ENCODE data around the gene RNF208. TPM values are rescaled to one million over a fixed set of nuclear protein-coding genes. Genes with fewer than 3 reads are reported as not detected.
A peak's percentile ranks its signal among the peaks of the same experiment; 100 is the strongest.

Gene RNF208
- total and polyA plus RNA-seq, 10 of the 15 experiments (the other 5 are each of a cell fraction or from before 2014, with no cell fraction given), result 0.06 to 10.7 (median 0.77) TPM

DNA sequence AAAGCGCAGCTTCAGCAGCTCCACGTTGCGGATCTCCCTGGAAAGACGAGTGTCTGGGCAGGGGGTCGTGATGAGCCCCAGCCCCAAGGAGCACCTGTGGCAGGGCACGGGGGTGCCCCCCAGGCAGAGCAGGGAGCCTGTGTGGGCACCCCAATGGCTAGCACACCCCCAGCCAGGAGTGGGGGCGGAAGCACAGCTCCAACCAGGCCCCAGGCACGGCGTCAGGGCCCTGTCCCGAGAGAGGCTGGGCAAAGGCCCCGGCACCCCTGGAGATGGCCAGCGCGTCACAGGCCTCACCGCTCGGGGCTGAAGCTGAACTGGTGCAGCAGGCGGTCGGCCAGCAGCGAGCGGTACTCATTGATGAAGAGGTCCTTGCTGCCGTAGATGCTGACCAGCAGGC, 41.5 kb downstream of the RNF208 start:
- ChIA-PET POLR2A (no interaction called here), RAD21 (ENCODE audit: unreplicated experiment) (interaction anchor here (0.5 kb wide), 1 partner anchor 53 kb away, joined by 3 read pairs; no protein-coding TSS in a partner anchor), SMC1A (ENCODE audit: uncharacterized antibody, unreplicated experiment) (interaction anchor here (0.9 kb wide), 1 partner anchor 9 kb away, joined by 3 read pairs; no protein-coding TSS in a partner anchor), CTCF (no interaction called here)
- no peak for DNase-seq (ENCODE audit: low read depth, low spot score)
- Histone ChIP-seq H4K20me1 (ENCODE audit: control insufficient read depth, insufficient read depth) (no peaks in the 10 kb centered on the region), H3K4me2 (ENCODE audit: control insufficient read depth, insufficient read depth) (no peak overlapping the region), H3K9ac (ENCODE audit: control insufficient read depth, insufficient read depth, low read length) (no peak overlapping the region), H3K4me3 (no peak overlapping the region), H3K4me1 (ENCODE audit: control insufficient read depth, insufficient read depth, low read length) (no peaks in the 10 kb centered on the region), H3K27me3 (replicated peaks in 1 of 2; ENCODE audit: control insufficient read depth in 2 of 2, insufficient read depth in 2 of 2, low read length in 1 of 2) (no peaks in the 10 kb centered on the region), H3K79me2 (ENCODE audit: control insufficient read depth, insufficient read depth, low read length) (no peaks in the 10 kb centered on the region), H3K9me3 (replicated peaks; ENCODE audit: control insufficient read depth, insufficient read depth, low read length) (no peaks in the 10 kb centered on the region), H3K27ac (ENCODE audit: control insufficient read depth, insufficient read depth) (no peak overlapping the region), H3K36me3 (ENCODE audit: control insufficient read depth in 2 of 2, insufficient read depth in 2 of 2, low read length in 1 of 2) (peaks cover 7 to 28% of the 10 kb centered on the region in 2 experiments), H2AFZ (ENCODE audit: control insufficient read depth, low read depth, low read length) (no peak overlapping the region)
- no peak for TF ChIP-seq CREM (IDR thresholded peaks at IDR 0.05; ENCODE audit: low read depth)
- no peak for TF ChIP-seq JUNB (IDR thresholded peaks at IDR 0.05)
- TF ChIP-seq HDGF (IDR thresholded peaks at IDR 0.05), result no peak
- no peak for TF ChIP-seq POLR2AphosphoS5 (IDR thresholded peaks at IDR 0.05; ENCODE audit: low read length)
- TF ChIP-seq TCF3 (IDR thresholded peaks at IDR 0.05; ENCODE audit: borderline replicate concordance, insufficient read depth, low read depth, low read length), result no peak
- TF ChIP-seq SMC3 (IDR thresholded peaks at IDR 0.05; ENCODE audit: borderline replicate concordance, low read length), result no peak
- no peak for TF ChIP-seq MXI1 (IDR thresholded peaks at IDR 0.05; ENCODE audit: low read depth, low read length)
- no peak for TF ChIP-seq RCOR1 (conservative IDR thresholded peaks at IDR 0.05; ENCODE audit: low read depth, low read length)
- in situ Hi-C loops (cut with MboI) (no loop called here), intact Hi-C loops (cut with micrococcal nuclease; ENCODE audit: unreplicated experiment) (no loop called here)
- FAIRE-seq, result no peak
- 92% methylated on average over 16 of the region's 20 CpGs for WGBS (ENCODE audit: insufficient coverage, insufficient replicate concordance, low lambda C conversion rate, missing lambda C conversion rate)
- ATAC-seq, result no peak
- BruUV-seq (replicated peaks), result no TSS peak

DNA sequence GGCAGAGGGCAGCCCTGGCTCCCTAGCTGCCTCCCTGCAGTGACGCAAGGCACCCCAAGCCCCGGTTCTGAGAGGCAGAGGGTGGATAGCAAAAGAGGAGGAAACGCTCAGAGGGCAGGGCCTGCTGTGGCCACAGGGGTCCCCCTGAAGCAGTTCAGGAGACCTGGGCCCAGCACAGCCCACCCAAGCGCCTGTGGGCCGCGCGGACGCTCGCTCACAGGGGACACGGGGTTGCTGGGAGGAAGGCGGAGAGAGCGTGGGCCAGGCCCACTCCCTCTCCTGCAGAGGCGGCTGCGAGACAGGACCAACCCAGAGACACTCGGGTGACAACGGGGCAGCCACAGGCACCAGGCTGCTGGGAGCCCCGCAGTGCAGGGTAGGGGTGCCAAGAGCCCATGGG, 42.3 kb downstream of the RNF208 start:
- Histone ChIP-seq H3K27me3 (replicated peaks in 1 of 2; ENCODE audit: control insufficient read depth in 2 of 2, insufficient read depth in 2 of 2, low read length in 1 of 2) (no peaks in the 10 kb centered on the region), H4K20me1 (ENCODE audit: control insufficient read depth, insufficient read depth) (no peaks in the 10 kb centered on the region), H3K36me3 (ENCODE audit: control insufficient read depth in 2 of 2, insufficient read depth in 2 of 2, low read length in 1 of 2) (peaks cover 7 to 26% of the 10 kb centered on the region in 2 experiments), H3K4me3 (no peak overlapping the region), H3K4me2 (ENCODE audit: control insufficient read depth, insufficient read depth) (no peak overlapping the region), H2AFZ (ENCODE audit: control insufficient read depth, low read depth, low read length) (no peak overlapping the region), H3K27ac (ENCODE audit: control insufficient read depth, insufficient read depth) (no peak overlapping the region), H3K9me3 (replicated peaks; ENCODE audit: control insufficient read depth, insufficient read depth, low read length) (no peaks in the 10 kb centered on the region), H3K4me1 (ENCODE audit: control insufficient read depth, insufficient read depth, low read length) (no peaks in the 10 kb centered on the region), H3K9ac (ENCODE audit: control insufficient read depth, insufficient read depth, low read length) (no peak overlapping the region), H3K79me2 (ENCODE audit: control insufficient read depth, insufficient read depth, low read length) (no peaks in the 10 kb centered on the region)
- WGBS (ENCODE audit: insufficient coverage, insufficient replicate concordance, low lambda C conversion rate, missing lambda C conversion rate), result 86% methylated on average over 17 of the region's 17 CpGs
- BruUV-seq (replicated peaks), result no TSS peak
- DNase-seq (ENCODE audit: low read depth, low spot score) (no peak), FAIRE-seq (no peak), ATAC-seq (no peak)
- ChIA-PET POLR2A (no interaction called here), SMC1A (ENCODE audit: uncharacterized antibody, unreplicated experiment) (no interaction called here), RAD21 (ENCODE audit: unreplicated experiment) (no interaction called here), CTCF (no interaction called here)
- TF ChIP-seq TCF7 (IDR thresholded peaks at IDR 0.05; ENCODE audit: borderline replicate concordance), result no peak
- TF ChIP-seq, protein P1, sequence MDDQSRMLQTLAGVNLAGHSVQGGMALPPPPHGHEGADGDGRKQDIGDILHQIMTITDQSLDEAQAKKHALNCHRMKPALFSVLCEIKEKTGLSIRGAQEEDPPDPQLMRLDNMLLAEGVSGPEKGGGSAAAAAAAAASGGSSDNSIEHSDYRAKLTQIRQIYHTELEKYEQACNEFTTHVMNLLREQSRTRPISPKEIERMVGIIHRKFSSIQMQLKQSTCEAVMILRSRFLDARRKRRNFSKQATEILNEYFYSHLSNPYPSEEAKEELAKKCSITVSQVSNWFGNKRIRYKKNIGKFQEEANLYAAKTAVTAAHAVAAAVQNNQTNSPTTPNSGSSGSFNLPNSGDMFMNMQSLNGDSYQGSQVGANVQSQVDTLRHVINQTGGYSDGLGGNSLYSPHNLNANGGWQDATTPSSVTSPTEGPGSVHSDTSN (IDR thresholded peaks at IDR 0.05; ENCODE audit: insufficient replicate concordance, low read depth, low read length), result no peak
- no peak for TF ChIP-seq EP300 (IDR thresholded peaks at IDR 0.05; ENCODE audit: borderline replicate concordance in 1 of 2, control insufficient read depth in 1 of 2, low read depth in 2 of 2, low read length in 2 of 2)
- TF ChIP-seq POLR2A (IDR thresholded peaks at IDR 0.05; ENCODE audit: low read depth, low read length), result 0 out of 2 replicates have a peak, but pooled peaks have one; percentile 10
- no peak for TF ChIP-seq ZZZ3 (IDR thresholded peaks at IDR 0.05; ENCODE audit: control insufficient read depth, insufficient read length, low read depth)
- no peak for TF ChIP-seq NR2C1 (IDR thresholded peaks at IDR 0.05)
- TF ChIP-seq ESRRA (IDR thresholded peaks at IDR 0.05; ENCODE audit: low read length), result no peak
- TF ChIP-seq YY1 (IDR thresholded peaks at IDR 0.05; ENCODE audit: low read depth, low read length), result no peak
- in situ Hi-C loops (cut with MboI), result no loop called here
- intact Hi-C loops (cut with micrococcal nuclease; ENCODE audit: unreplicated experiment), result no loop called here
